Osteoblast (primary cell): ENCODE results near the gene RNF212. TPM values are rescaled to one million over a fixed set of nuclear protein-coding genes. Genes with fewer than 3 reads are reported as not detected.

Experiments
- DNase-seq: peaks from one replicate; pipeline ENCODE4 v3.0.0; 2011; ENCODE audit warnings: low spot score, mixed read lengths; ENCODE audit not compliant: insufficient read length; ENCODE audit errors: missing footprints
- H2AFZ ChIP-seq: 2 replicates; pipeline ENCODE4 v1.6.0; 2011; ENCODE audit warnings: mild to moderate bottlenecking, low read length
- H3K27ac ChIP-seq: 2 replicates; pipeline ENCODE4 v1.5.1; 2011; ENCODE audit warnings: mild to moderate bottlenecking, low read depth, low read length, moderate library complexity
- H3K27me3 ChIP-seq: 2 replicates; pipeline ENCODE4 v1.6.0; 2012; ENCODE audit warnings: mild to moderate bottlenecking, control low read depth, inconsistent platforms, low read length, moderate library complexity; ENCODE audit not compliant: insufficient read depth
- H3K36me3 ChIP-seq: 2 replicates; pipeline ENCODE4 v1.5.1; 2011; ENCODE audit warnings: mild to moderate bottlenecking, low read length, control low read depth, moderate library complexity; ENCODE audit not compliant: insufficient read depth
- H3K4me1 ChIP-seq: 2 replicates; pipeline ENCODE4 v1.5.1; 2011; ENCODE audit warnings: mild to moderate bottlenecking, low read length, control low read depth, moderate library complexity; ENCODE audit not compliant: insufficient read depth
- H3K4me2 ChIP-seq: 2 replicates; pipeline ENCODE4 v1.6.0; 2011; ENCODE audit warnings: mild to moderate bottlenecking, low read length; ENCODE audit not compliant: insufficient read depth
- H3K4me3 ChIP-seq: fragments of 200-600 bp; sonication (generic); 3 replicates; pipeline ENCODE4 v1.5.1; 2012; ENCODE audit warnings: mild to moderate bottlenecking, low read length, inconsistent platforms; ENCODE audit not compliant: insufficient read depth
- H3K79me2 ChIP-seq: 2 replicates; pipeline ENCODE4 v1.6.0; 2012; ENCODE audit warnings: mild to moderate bottlenecking, low read length, control low read depth, inconsistent platforms; ENCODE audit not compliant: insufficient read depth
- H3K9me3 ChIP-seq: 2 replicates; pipeline ENCODE4 v1.5.1; 2011; ENCODE audit warnings: low read depth, low read length, control low read depth
- H4K20me1 ChIP-seq: 2 replicates; pipeline ENCODE4 v1.6.0; 2012; ENCODE audit warnings: mild to moderate bottlenecking, low read length, control low read depth; ENCODE audit not compliant: insufficient read depth
- CTCF ChIP-seq: IDR thresholded peaks from 2 replicates; pipeline ENCODE4 v1.5.1; 2011; ENCODE audit warnings: mild to moderate bottlenecking, low read depth, low read length, moderate library complexity; ENCODE audit errors: extremely low read depth
- total RNA-seq: library from RNA; depleted of rRNA; stranded (reverse); fragments of >200 nt; gene quantifications from 2 replicates; pipeline ENCODE4 v1.2.3, GENCODE V29; 2012

The RNF212 gene
- total RNA-seq, 1 donor, result 7.6 TPM

DNA sequence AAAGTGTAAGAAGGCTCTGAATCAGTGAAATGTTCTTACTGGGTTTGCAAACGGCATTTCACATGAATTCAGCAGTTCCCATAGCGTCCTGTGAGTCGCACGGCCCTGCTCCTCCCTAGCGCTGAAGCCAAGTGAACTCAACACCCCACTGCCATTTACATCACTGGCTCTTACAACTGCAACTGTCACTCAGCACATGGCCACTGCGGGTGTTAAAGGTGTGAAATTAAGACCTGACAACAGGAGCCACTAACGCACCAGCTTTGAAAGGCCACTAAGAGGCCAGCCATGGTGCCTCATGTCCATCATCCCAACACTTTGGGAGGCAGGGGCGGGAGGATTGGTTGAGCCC lies 31.7 kb downstream of the RNF212 start:
- Histone ChIP-seq H3K4me1 (peaks cover 18% of the 10 kb centered on the region), H3K27me3 (peaks cover 14% of the 10 kb centered on the region), H4K20me1 (no peaks in the 10 kb centered on the region), H3K9me3 (no peaks in the 10 kb centered on the region), H3K36me3 (no peaks in the 10 kb centered on the region), H3K4me3 (peak overlapping the region; percentile 6), H2AFZ (peak overlapping the region; percentile 25), H3K27ac (peak overlapping the region; percentile 73), H3K79me2 (no peaks in the 10 kb centered on the region), H3K4me2 (peak overlapping the region; percentile 75)
- no peak for TF ChIP-seq CTCF
- no peak for DNase-seq

- H3K36me3 ChIP-seq, result no peaks in the 10 kb centered on the region
- H3K27me3 ChIP-seq, result peaks cover 14% of the 10 kb centered on the region
- no peaks in the 10 kb centered on the region for H4K20me1 ChIP-seq
- H3K4me1 ChIP-seq, result peaks cover 18% of the 10 kb centered on the region
- peak; percentile 90 for DNase-seq
- TF ChIP-seq CTCF, result no peak
- peak overlapping the region; percentile 25 for H2AFZ ChIP-seq
- peak overlapping the region; percentile 6 for H3K4me3 ChIP-seq
- no peaks in the 10 kb centered on the region for H3K79me2 ChIP-seq
- H3K27ac ChIP-seq, result peak overlapping the region; percentile 73
- no peaks in the 10 kb centered on the region for H3K9me3 ChIP-seq
- H3K4me2 ChIP-seq, result peak overlapping the region; percentile 75
Observed at GRCh38 chr4:1080961-1081688, 32.2 kb downstream of the RNF212 start.

- no peak overlapping the region for H3K27ac ChIP-seq
- no peak for DNase-seq
- no peaks in the 10 kb centered on the region for H3K79me2 ChIP-seq
- peaks cover 18% of the 10 kb centered on the region for H3K4me1 ChIP-seq
- H3K4me3 ChIP-seq, result no peak overlapping the region
- no peak overlapping the region for H3K4me2 ChIP-seq
- H3K36me3 ChIP-seq, result no peaks in the 10 kb centered on the region
- H3K9me3 ChIP-seq, result no peaks in the 10 kb centered on the region
- H2AFZ ChIP-seq, result no peak overlapping the region
- H4K20me1 ChIP-seq, result no peaks in the 10 kb centered on the region
- TF ChIP-seq CTCF, result no peak
- H3K27me3 ChIP-seq, result peaks cover 11% of the 10 kb centered on the region
Observed at GRCh38 chr4:1080432-1080831, 32.9 kb downstream of the RNF212 start.

- H3K4me3 ChIP-seq, result no peak overlapping the region
- no peaks in the 10 kb centered on the region for H3K36me3 ChIP-seq
- DNase-seq, result no peak
- H3K4me1 ChIP-seq, result peaks cover 18% of the 10 kb centered on the region
- H3K27ac ChIP-seq, result no peak overlapping the region
- no peak overlapping the region for H2AFZ ChIP-seq
- H3K4me2 ChIP-seq, result no peak overlapping the region
- no peak for TF ChIP-seq CTCF
- peaks cover 6% of the 10 kb centered on the region for H3K27me3 ChIP-seq
- no peaks in the 10 kb centered on the region for H4K20me1 ChIP-seq
- no peaks in the 10 kb centered on the region for H3K9me3 ChIP-seq
- no peaks in the 10 kb centered on the region for H3K79me2 ChIP-seq
Observed at GRCh38 chr4:1079711-1080265, 33.6 kb downstream of the RNF212 start.
